SJCRH30 (cell line): ENCODE measurements around the gene C1orf210. TPM values are rescaled to one million over a fixed set of nuclear protein-coding genes. Genes with fewer than 3 reads are reported as not detected.

Experiments used
- DNase-seq, 2 experiments: peaks; one replicate each; pipeline ENCODE4 v3.0.0-alpha.2; 2015 to 2020
- H3K27ac ChIP-seq: fragments of 250-450 bp; sonication (Bioruptor Pico); 2 replicates; pipeline ENCODE4 v1.5.1; 2020; ENCODE audit warnings: mild to moderate bottlenecking, moderate library complexity
- H3K27me3 ChIP-seq: fragments of 250-450 bp; sonication (Bioruptor Pico); 2 replicates; pipeline ENCODE4 v1.5.1; 2020; ENCODE audit warnings: mild to moderate bottlenecking, moderate library complexity
- H3K36me3 ChIP-seq: fragments of 250-450 bp; sonication (Bioruptor Pico); 2 replicates; pipeline ENCODE4 v1.5.1; 2020; ENCODE audit warnings: mild to moderate bottlenecking, moderate library complexity
- H3K4me1 ChIP-seq: fragments of 250-450 bp; sonication (Bioruptor Pico); 2 replicates; pipeline ENCODE4 v1.5.1; 2020; ENCODE audit warnings: mild to moderate bottlenecking, moderate library complexity
- H3K4me3 ChIP-seq: fragments of 250-450 bp; sonication (Bioruptor Pico); 2 replicates; pipeline ENCODE4 v1.5.1; 2020; ENCODE audit warnings: mild to moderate bottlenecking, moderate library complexity
- H3K9me3 ChIP-seq: fragments of 250-450 bp; sonication (Bioruptor Pico); replicated peaks from 2 replicates; pipeline ENCODE4 v1.5.1; 2020; ENCODE audit warnings: mild to moderate bottlenecking, moderate library complexity
- total RNA-seq: library from RNA; depleted of rRNA; stranded (reverse); fragments of >200 nt; shearing (Covaris generic); gene quantifications from 2 replicates; pipeline ENCODE4 v1.2.3, GENCODE V29; 2014

Gene C1orf210
- total RNA-seq, 1 experiment from 2014 or later, result not detected

GRCh38 chr1:43305926-43306687, 20.7 kb upstream of the C1orf210 start:
- H3K27me3 ChIP-seq, result peaks cover 25% of the 10 kb centered on the region; the same call in 1 of the 2 replicates
- no peaks in the 10 kb centered on the region for H3K4me1 ChIP-seq
- H3K27ac ChIP-seq, result no peak overlapping the region
- H3K4me3 ChIP-seq, result no peak overlapping the region
- no peak for DNase-seq
- H3K36me3 ChIP-seq, result no peaks in the 10 kb centered on the region
- no peaks in the 10 kb centered on the region for H3K9me3 ChIP-seq

GRCh38 chr1:43305461-43305860, 20.1 kb upstream of the C1orf210 start:
- peaks cover 25% of the 10 kb centered on the region; the same call in 1 of the 2 replicates for H3K27me3 ChIP-seq
- H3K4me3 ChIP-seq, result no peak overlapping the region
- H3K36me3 ChIP-seq, result no peaks in the 10 kb centered on the region
- H3K9me3 ChIP-seq, result no peaks in the 10 kb centered on the region
- DNase-seq, result no peak
- no peaks in the 10 kb centered on the region for H3K4me1 ChIP-seq
- H3K27ac ChIP-seq, result no peak overlapping the region

- H3K27me3 ChIP-seq, result peaks cover 25% of the 10 kb centered on the region; the same call in 1 of the 2 replicates
- DNase-seq, result no peak
- H3K4me1 ChIP-seq, result no peaks in the 10 kb centered on the region
- no peaks in the 10 kb centered on the region for H3K9me3 ChIP-seq
- H3K36me3 ChIP-seq, result no peaks in the 10 kb centered on the region
- H3K4me3 ChIP-seq, result no peak overlapping the region
- no peak overlapping the region for H3K27ac ChIP-seq
Observed at GRCh38 chr1:43304771-43305300, 19.5 kb upstream of the C1orf210 start.

DNA sequence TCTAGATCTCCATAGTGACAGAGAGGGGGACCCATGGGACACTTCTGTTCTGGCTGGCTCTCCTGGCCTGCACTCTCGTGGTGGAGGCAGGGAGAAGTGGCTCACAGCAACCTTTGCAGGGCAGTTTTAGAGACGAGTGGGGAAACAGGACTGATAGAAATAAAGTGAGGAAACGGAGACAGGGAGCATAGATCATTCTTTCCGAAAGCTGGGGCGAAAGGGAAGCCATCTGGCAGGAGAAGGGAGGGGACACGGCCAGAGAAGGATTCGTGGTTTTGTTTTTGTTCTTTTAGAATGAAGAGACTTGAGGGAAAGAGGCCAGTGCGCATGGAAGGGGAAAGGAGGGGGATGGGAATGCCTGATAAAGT, 18.9 kb upstream of the C1orf210 start:
- no peak for DNase-seq
- H3K4me1 ChIP-seq, result no peaks in the 10 kb centered on the region
- H3K27ac ChIP-seq, result no peak overlapping the region
- peaks cover 25% of the 10 kb centered on the region; the same call in 1 of the 2 replicates for H3K27me3 ChIP-seq
- H3K4me3 ChIP-seq, result no peak overlapping the region
- H3K36me3 ChIP-seq, result no peaks in the 10 kb centered on the region
- H3K9me3 ChIP-seq, result no peaks in the 10 kb centered on the region

GRCh38 chr1:43303471-43304313, 18.3 kb upstream of the C1orf210 start:
- Histone ChIP-seq H3K36me3 (no peaks in the 10 kb centered on the region), H3K27me3 (peaks cover 21% of the 10 kb centered on the region; the same call in 1 of the 2 replicates), H3K27ac (no peak overlapping the region), H3K4me3 (no peak overlapping the region), H3K9me3 (no peaks in the 10 kb centered on the region), H3K4me1 (no peaks in the 10 kb centered on the region)
- DNase-seq, result no peak

DNA sequence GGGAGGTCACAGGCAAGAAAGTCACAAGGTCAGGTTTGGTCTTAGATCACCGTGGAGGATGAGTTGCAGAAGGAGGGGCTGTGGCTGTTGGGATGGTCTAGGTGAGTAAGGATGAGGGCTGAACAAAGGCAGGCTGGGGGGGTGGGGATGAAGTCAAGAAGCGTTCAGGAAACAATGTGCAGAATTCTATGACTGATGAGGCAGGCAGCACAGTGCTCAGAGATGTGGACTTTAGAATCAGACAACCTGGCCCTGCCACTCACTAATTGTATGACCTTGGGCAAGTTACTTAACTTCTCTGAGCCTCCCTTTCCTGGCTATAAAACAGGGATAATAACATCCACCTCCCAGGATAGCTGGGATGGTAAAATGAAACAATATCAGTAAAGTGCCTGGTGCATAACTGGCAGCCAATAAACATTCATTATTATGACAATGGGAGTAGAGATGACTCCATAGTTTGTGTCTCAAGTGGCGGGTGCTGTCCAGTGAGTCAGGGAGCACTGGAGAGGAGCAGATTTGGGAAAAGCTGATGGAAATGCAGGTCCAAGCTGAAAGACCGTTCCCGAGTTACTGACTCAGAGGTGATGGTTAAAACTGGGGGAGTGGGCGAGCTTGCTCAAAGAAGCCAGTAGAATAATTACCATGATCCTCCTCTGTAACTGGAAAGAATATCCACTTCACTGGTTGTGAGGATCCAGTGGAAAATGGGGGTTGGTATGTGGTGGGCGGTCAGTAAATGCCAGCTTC, 17.5 kb upstream of the C1orf210 start:
- H3K9me3 ChIP-seq, result no peaks in the 10 kb centered on the region
- no peak for DNase-seq
- H3K27ac ChIP-seq, result no peak overlapping the region

DNA sequence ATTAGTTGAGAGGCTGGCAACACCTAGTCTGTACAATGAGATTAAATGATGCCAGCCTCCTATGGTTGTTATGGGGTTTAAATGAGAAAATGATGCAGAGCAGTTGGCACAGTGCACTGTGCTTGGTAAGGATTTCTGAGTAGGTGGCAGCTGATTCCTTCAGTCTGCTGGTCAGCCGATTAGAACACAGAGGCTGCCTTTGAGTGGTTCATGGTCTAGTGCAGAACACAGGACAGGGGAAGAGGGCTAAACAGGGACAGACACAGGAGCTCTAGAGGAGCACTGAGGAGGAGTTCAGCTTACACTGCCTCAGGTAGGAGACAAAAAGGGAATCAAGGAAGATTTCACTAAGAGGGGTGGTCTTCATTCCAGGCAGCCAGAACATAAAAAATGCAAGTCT, 16.8 kb upstream of the C1orf210 start:
- Histone ChIP-seq H3K9me3 (no peaks in the 10 kb centered on the region), H3K27ac (no peak overlapping the region), H3K4me1 (no peaks in the 10 kb centered on the region), H3K36me3 (no peaks in the 10 kb centered on the region), H3K4me3 (no peak overlapping the region), H3K27me3 (peaks cover 15% of the 10 kb centered on the region; the same call in 1 of the 2 replicates)
- DNase-seq, result no peak

More for the DNA sequence above, 17.5 kb upstream of the C1orf210 start:
- no peaks in the 10 kb centered on the region for H3K36me3 ChIP-seq
- H3K4me1 ChIP-seq, result no peaks in the 10 kb centered on the region
- no peak overlapping the region for H3K4me3 ChIP-seq
- peaks cover 17% of the 10 kb centered on the region; the same call in 1 of the 2 replicates for H3K27me3 ChIP-seq

GRCh38 chr1:43300378-43301094, 15.2 kb upstream of the C1orf210 start, which contains the start of gene TIE1:
TIE1 (plus strand) TSS chr1:43300982; CDS start chr1:43301072, 90 bp downstream.
- Histone ChIP-seq H3K9me3 (no peaks in the 10 kb centered on the region), H3K4me3 (no peak within 1 kb of the TSS), H3K27me3 (peaks cover 9% of the 10 kb centered on the region; the same call in 1 of the 2 replicates), H3K36me3 (no peaks in the 10 kb centered on the region), H3K4me1 (no peaks in the 10 kb centered on the region; the same call in 1 of the 2 replicates), H3K27ac (no peak within 1 kb of the TSS)
- DNase-seq, result no peak

- no peak overlapping the region for H3K27ac ChIP-seq
- H3K4me1 ChIP-seq, result peaks cover 5% of the 10 kb centered on the region; the same call in 1 of the 2 replicates
- H3K36me3 ChIP-seq, result no peaks in the 10 kb centered on the region
- no peak overlapping the region for H3K4me3 ChIP-seq
- peaks cover 9% of the 10 kb centered on the region; the same call in 1 of the 2 replicates for H3K27me3 ChIP-seq
- DNase-seq, result no peak
- no peaks in the 10 kb centered on the region for H3K9me3 ChIP-seq
Observed at GRCh38 chr1:43299101-43299500, 13.7 kb upstream of the C1orf210 start.

DNA sequence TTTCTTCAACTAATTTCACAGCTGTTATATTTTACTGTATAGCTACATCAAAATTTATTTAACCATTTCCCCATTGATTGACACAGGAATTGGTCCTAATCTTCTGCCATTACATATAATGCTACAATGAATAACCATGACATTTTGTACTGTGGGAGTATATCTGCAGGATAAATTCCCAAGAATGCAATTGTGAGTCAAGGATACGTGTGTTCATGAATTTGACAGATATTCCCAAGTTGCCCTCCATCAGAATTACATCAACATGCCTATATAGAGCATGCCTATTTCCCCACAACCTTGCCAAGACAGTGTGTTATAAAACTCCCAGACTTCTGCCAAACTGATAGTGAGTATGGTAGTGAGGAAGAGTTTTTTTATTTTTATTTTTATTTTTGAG, 12.7 kb upstream of the C1orf210 start:
- no peak for DNase-seq
- H3K36me3 ChIP-seq, result no peaks in the 10 kb centered on the region
- H3K4me3 ChIP-seq, result no peak overlapping the region
- H3K9me3 ChIP-seq, result no peaks in the 10 kb centered on the region
- peaks cover 7% of the 10 kb centered on the region; the same call in 1 of the 2 replicates for H3K4me1 ChIP-seq
- peaks cover 9% of the 10 kb centered on the region; the same call in 1 of the 2 replicates for H3K27me3 ChIP-seq
- no peak overlapping the region for H3K27ac ChIP-seq

DNA sequence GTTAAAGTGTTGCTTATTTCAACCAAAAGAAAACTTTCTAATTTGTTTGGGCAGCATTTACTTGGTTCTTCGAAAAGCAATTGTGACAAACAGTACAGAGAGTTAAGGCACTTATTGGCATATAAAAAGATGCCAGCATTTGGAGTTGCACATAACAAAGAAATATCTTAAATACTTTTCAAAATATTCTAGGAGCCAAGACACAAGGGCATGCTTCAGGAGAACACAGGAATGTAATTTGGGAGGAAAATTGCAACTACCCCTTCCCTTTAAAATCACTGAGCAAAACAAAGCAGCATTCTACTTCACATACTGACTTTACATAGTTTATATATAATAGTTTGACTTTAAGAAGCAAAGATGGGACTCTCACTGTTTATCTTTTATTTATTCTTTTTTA, 10.8 kb upstream of the C1orf210 start:
- no peaks in the 10 kb centered on the region for H3K9me3 ChIP-seq
- no peaks in the 10 kb centered on the region for H3K36me3 ChIP-seq
- peaks cover 5% of the 10 kb centered on the region; the same call in 1 of the 2 replicates for H3K27me3 ChIP-seq
- H3K4me3 ChIP-seq, result no peak overlapping the region
- H3K27ac ChIP-seq, result no peak overlapping the region
- DNase-seq, result no peak
- peaks cover 7% of the 10 kb centered on the region; the same call in 1 of the 2 replicates for H3K4me1 ChIP-seq

GRCh38 chr1:43294761-43295160, 9.4 kb upstream of the C1orf210 start:
- no peak overlapping the region for H3K4me3 ChIP-seq
- H3K27ac ChIP-seq, result no peak overlapping the region
- H3K4me1 ChIP-seq, result peaks cover 7% of the 10 kb centered on the region; the same call in 1 of the 2 replicates
- DNase-seq, result no peak
- H3K9me3 ChIP-seq, result no peaks in the 10 kb centered on the region
- peaks cover 5% of the 10 kb centered on the region; the same call in 1 of the 2 replicates for H3K27me3 ChIP-seq
- H3K36me3 ChIP-seq, result no peaks in the 10 kb centered on the region

DNA sequence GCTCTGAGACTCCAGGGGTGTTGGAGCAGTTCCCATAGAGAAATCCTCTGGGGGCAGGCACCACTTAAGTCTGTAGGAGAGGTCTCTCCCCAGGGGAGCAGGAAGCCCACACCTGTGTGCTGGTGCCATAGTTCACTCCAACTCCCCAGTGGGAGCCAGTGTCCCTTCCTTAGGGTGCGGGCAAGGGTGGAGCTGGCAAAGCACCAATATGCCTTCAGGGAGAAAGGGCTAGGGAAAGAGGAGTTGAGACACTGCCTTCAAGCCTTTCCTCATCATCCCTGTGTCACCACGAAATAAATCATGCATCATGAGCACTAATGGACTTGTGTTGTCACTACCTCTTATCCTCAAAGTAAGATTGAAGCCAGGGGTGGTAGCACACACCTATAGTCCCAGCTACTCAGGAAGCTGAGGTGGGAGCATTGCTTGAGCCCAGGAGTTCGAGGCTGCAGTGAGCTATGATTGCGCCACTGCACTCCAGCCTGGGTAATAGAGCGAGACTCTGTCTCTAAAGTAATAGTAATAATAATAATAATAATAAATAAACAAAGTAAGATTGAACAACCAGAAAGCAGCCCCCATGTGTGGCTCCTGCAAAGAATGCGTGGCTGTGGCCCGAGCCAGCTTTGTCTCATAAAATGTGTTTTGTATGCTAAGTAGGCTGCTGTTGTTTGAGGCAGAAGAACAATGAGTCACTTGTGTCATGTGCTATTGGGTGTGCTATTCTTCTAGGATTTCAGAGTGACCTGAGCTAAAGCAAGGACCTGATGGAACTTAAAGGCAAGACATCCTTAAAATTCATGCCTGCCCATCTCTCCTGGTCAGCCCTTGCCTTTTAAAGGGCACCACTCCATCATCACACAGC, 8.7 kb upstream of the C1orf210 start:
- H3K27ac ChIP-seq, result no peak overlapping the region
- H3K4me1 ChIP-seq, result peaks cover 7% of the 10 kb centered on the region; the same call in 1 of the 2 replicates
- no peak overlapping the region for H3K4me3 ChIP-seq
- H3K27me3 ChIP-seq, result peaks cover 5% of the 10 kb centered on the region; the same call in 1 of the 2 replicates
- no peaks in the 10 kb centered on the region for H3K9me3 ChIP-seq
- H3K36me3 ChIP-seq, result no peaks in the 10 kb centered on the region
- DNase-seq, result no peak
